ENCODE measurements around the gene ZGPAT. TPM values are rescaled to one million over a fixed set of nuclear protein-coding genes. Genes with fewer than 3 reads are reported as not detected.

Gene ZGPAT
- total RNA-seq, 4 donors from 2014 or later = 13.4 to 20.8 (median 15.5) TPM

DNA sequence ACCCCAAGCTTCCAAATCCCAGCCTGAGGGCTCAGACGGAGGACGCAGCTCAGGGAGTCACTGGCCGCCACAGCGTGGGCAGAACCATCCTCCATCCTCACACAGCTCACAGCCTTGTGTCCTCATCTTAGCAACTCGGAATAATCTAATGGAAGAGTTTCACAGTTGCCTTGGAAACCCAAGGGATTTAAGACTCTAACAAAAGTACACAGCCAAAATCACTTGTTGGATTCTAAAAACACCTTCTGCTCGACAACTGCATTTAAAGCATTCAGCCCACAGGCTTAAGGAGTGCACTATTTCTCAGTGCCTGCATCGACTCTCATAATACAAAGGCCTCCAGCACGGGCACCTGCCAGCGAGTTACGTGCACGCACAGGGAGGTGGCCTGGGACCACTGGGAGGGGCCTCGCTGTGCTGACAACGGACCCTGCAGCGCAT lies 77.9 kb downstream of the ZGPAT start:
- Histone ChIP-seq H3K36me3 (peaks cover 0 to 13% of the 10 kb centered on the region in 2 donors), H3K9me3 (no peaks in the 10 kb centered on the region), H3K27me3 (no peaks in the 10 kb centered on the region), H3K4me3 (no peak overlapping the region), H3K4me1 (peaks cover 0 to 7% of the 10 kb centered on the region in 2 donors), H3K27ac (peak overlapping the region in 2 of 4 donors; percentile 18 to 24)
- ATAC-seq (no peak), DNase-seq (no peak)
- intact Hi-C loops (cut with DNase I; ENCODE audit: low total_unique reads) (loop anchor here (1.0 to 2.0 kb wide), 2 partner anchors 79 to 188 kb away; partner anchors contain the start of gene TPD52L2), in situ Hi-C loops (cut with MboI; ENCODE audit: low sequenced_read_pairs in 4 of 4) (loop anchor here in 2 of 4 donors (10.0 kb wide), 2 partner anchors 79 to 189 kb away; partner anchors contain the start of genes ABHD16B (in 1 of the 2), SAMD10 (in 1 of the 2) and TPD52L2 (in 1 of the 2))
- no peak for TF ChIP-seq POLR2A (IDR thresholded peaks at IDR 0.05)
- TF ChIP-seq, protein P1, sequence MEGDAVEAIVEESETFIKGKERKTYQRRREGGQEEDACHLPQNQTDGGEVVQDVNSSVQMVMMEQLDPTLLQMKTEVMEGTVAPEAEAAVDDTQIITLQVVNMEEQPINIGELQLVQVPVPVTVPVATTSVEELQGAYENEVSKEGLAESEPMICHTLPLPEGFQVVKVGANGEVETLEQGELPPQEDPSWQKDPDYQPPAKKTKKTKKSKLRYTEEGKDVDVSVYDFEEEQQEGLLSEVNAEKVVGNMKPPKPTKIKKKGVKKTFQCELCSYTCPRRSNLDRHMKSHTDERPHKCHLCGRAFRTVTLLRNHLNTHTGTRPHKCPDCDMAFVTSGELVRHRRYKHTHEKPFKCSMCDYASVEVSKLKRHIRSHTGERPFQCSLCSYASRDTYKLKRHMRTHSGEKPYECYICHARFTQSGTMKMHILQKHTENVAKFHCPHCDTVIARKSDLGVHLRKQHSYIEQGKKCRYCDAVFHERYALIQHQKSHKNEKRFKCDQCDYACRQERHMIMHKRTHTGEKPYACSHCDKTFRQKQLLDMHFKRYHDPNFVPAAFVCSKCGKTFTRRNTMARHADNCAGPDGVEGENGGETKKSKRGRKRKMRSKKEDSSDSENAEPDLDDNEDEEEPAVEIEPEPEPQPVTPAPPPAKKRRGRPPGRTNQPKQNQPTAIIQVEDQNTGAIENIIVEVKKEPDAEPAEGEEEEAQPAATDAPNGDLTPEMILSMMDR (IDR thresholded peaks at IDR 0.05 in 4 of 5, conservative IDR thresholded peaks at IDR 0.05 in 1 of 5) = no peak

Other genes starting within 250 kb of the ZGPAT start
- gene KCNQ2, start 235.4 kb upstream of the ZGPAT start, total RNA-seq = not detected
- gene EEF1A2, start 209.0 kb upstream of the ZGPAT start, total RNA-seq = 1,000 to 10,000 TPM; 1,736 to 2,603 (median 2,395) TPM
- gene PPDPF, start 187.3 kb upstream of the ZGPAT start, total RNA-seq = 100 to 1,000 TPM in 1 of 4 donors, 10 to 100 TPM in 3; 50.2 to 207 (median 76.1) TPM
- gene PTK6, start 170.7 kb upstream of the ZGPAT start, total RNA-seq = under 1 TPM in 1 of 4 donors, not detected in 3; 0.36 TPM
- gene SRMS, start 160.3 kb upstream of the ZGPAT start, total RNA-seq = not detected
- under 1 TPM in 1 of 4 donors, not detected in 3; 0.13 TPM for gene FNDC11, start 153.9 kb upstream of the ZGPAT start, total RNA-seq
- gene HELZ2, start 133.8 kb upstream of the ZGPAT start, total RNA-seq = 1 to 10 TPM; 1.7 to 6.2 (median 3.6) TPM
- 10 to 100 TPM in 1 of 4 donors, 1 to 10 TPM in 3; 6.1 to 14.3 (median 6.8) TPM for gene GMEB2, start 80.9 kb upstream of the ZGPAT start, total RNA-seq
- gene STMN3, start 54.6 kb upstream of the ZGPAT start, total RNA-seq = 1 to 10 TPM in 1 of 4 donors, under 1 TPM in 3; 0.51 to 1.9 (median 0.88) TPM
- 1 to 10 TPM; 2.4 to 9.1 (median 6.0) TPM for gene RTEL1, start 49.7 kb upstream of the ZGPAT start, total RNA-seq
- gene TNFRSF6B, start 11.4 kb upstream of the ZGPAT start, total RNA-seq = 1 to 10 TPM; 1.2 to 4.8 (median 3.1) TPM
- gene ARFRP1, start 63 bp upstream of the ZGPAT start, total RNA-seq = 10 to 100 TPM; 26.9 to 35.1 (median 27.8) TPM
- gene LIME1, start 28.6 kb downstream of the ZGPAT start, total RNA-seq = 1 to 10 TPM; 2.0 to 6.3 (median 4.1) TPM
- gene SLC2A4RG, start 31.7 kb downstream of the ZGPAT start, total RNA-seq = 10 to 100 TPM; 26.0 to 58.7 (median 39.1) TPM
- 1 to 10 TPM; 4.3 to 7.1 (median 5.6) TPM for gene ZBTB46, start 123.2 kb downstream of the ZGPAT start, total RNA-seq
- not detected for gene ABHD16B, start 153.5 kb downstream of the ZGPAT start, total RNA-seq
- gene TPD52L2, start 157.2 kb downstream of the ZGPAT start, total RNA-seq = 10 to 100 TPM; 57.7 to 92.4 (median 59.8) TPM
- gene DNAJC5, start 187.1 kb downstream of the ZGPAT start, total RNA-seq = 10 to 100 TPM; 18.5 to 26.4 (median 22.5) TPM
- gene UCKL1, start 248.4 kb downstream of the ZGPAT start, total RNA-seq = 10 to 100 TPM; 22.0 to 46.4 (median 27.1) TPM